GM18511 (cell line): ENCODE data around the gene HMGN5.
A peak's percentile ranks its signal among the peaks of the same experiment; 100 is the strongest.

Experiments
- ATAC-seq: cut with Tn5 transposase; IDR thresholded peaks from one replicate; pipeline ENCODE4 v1.9.1; 2021; ENCODE audit warnings: mild to moderate bottlenecking, moderate library complexity; ENCODE audit not compliant: unreplicated experiment

HMGN5 gene, protein sequence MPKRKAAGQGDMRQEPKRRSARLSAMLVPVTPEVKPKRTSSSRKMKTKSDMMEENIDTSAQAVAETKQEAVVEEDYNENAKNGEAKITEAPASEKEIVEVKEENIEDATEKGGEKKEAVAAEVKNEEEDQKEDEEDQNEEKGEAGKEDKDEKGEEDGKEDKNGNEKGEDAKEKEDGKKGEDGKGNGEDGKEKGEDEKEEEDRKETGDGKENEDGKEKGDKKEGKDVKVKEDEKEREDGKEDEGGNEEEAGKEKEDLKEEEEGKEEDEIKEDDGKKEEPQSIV

DNA sequence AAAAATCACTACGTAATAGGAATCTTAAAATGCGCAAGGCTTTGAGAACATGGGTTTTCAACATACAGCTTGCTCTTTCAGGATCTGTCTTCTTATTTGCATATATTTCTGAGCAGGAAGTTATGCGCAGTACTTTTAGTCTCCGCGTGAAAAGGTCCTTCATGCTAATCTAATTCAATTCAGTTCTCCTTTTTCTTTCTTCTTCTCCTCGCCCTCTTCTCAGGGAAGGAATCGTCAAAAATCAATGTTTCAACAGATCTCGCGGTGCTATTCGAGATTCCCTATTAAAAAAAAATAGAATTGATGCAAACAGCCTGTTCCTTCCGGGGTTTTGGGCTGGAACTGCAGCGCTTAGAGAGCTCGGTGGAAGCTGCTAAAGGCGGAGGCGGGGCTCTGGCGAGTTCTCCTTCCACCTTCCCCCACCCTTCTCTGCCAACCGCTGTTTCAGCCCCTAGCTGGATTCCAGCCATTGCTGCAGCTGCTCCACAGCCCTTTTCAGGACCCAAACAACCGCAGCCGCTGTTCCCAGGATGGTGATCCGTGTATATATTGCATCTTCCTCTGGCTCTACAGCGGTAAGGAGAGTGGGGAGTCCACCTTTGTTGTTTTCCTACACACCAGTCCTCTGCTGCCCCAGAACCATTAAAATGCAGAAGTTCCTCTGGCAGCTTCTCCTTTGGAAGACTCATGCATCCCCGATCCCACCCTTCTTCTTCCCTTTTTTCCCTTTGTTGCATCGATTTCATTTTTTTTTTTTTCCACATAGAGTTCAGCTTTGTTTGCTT, at the start of gene HMGN5, which contains the start of gene SH3BGRL:
HMGN5 (minus strand) TSS at position 243 of the 785 bp plus-strand sequence. CDS start 80,364 bp downstream, outside the sequence.
SH3BGRL (plus strand) TSS at position 432 of the 785 bp plus-strand sequence; CDS start at position 531, 99 bp downstream.
- ATAC-seq, result peak; percentile 95

- ATAC-seq, result no peak
Measured at GRCh38 chrX:81241753-81242152, 40.0 kb upstream of the HMGN5 start.

DNA sequence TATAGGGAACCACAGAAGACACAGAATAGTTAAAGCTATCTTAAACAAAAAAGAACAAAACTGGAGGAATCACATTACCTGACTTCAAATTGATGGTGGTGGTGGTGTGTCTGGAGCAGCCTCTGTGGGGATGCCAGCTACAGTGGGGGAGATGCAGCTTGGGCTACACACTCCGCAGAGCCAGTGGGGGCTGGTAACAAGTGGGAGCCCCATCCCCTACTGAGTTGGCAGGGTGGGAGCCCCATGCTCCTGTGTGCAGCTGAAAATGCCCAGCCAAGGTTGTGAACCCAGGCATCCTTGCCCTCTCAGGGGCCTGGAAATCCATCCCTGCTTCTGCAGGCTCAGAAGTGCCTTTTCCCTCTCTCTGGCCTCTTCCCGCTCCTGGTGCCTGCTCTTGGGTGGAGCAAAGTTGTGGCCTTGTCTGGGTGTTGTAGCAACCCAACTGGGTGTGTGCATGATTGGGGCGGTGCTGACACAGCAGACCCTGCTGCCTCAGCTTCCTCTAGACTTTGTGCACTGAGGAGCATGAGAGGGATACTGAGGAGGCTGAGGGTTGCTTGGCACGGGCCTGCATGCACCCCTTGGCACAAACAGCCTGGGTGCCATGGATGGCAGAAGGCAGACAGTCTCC, 39.1 kb upstream of the HMGN5 start:
- ATAC-seq, result no peak

GRCh38 chrX:81238166-81238565, 36.5 kb upstream of the HMGN5 start:
- no peak for ATAC-seq

DNA sequence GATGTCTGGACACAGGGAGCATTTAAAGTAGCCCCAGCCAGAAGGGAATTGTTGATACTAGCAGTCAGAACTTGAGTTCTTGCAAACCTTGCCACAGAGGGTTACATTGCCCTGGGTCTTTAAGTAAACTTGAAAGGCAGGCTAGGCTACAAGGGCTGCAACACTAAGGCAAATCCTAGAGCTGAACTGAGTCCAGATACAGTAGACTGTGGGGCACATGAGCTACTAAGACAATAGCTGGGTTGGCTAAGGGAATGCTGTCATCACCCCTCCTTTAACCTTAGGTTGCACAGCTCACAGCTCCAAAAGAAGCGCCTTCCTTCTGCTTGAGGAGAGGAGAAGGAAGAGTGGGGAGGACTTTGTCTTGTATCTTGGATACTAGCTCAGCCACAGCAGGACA, 35.8 kb upstream of the HMGN5 start:
- no peak for ATAC-seq

GRCh38 chrX:81232218-81232617, 30.5 kb upstream of the HMGN5 start:
- no peak for ATAC-seq

DNA sequence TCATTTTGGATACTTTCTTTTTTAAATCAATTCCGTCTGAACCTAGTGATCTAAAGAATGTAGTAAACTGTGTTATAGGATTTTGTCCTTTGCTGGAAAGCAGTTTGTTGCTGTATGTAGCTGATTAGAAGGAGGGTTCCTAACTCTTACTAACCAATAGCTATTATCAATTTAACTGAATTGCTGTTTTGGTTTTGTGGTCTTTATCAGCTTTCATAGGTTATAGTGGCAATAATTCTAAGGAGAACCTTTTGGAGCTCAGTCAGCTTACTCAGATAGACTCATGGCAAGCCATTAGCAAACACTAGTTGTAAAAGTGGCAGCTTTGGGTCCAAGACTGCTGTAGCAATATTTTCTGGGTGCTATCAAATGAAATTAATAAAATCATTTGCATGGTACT, 29.8 kb upstream of the HMGN5 start:
- ATAC-seq, result no peak

GRCh38 chrX:81229901-81230300, 28.2 kb upstream of the HMGN5 start:
- no peak for ATAC-seq

- ATAC-seq, result no peak
Measured at GRCh38 chrX:81229229-81229628, 27.5 kb upstream of the HMGN5 start.

DNA sequence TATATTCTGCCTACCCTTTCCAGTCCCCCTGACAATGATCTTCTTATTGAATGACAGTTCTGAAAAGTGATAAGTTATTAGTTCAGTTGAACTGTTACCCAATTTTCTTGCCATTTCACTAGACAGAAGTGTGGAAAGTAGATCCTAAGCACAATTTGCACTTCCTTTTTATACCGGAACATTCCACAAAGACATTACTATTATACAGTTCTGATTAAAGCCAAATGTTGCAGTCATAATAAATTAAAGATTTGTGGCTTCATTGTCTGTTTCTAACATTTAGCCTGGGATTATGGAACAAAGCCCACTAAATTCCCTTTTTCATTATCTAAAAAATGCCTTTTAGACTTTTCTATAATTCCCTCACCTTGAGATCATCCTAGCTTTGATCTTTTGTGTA, 14.0 kb upstream of the HMGN5 start:
- no peak for ATAC-seq

GRCh38 chrX:81208916-81209315, 7.2 kb upstream of the HMGN5 start:
- ATAC-seq, result no peak

- no peak for ATAC-seq
Measured at GRCh38 chrX:81206476-81206875, 4.8 kb upstream of the HMGN5 start.

DNA sequence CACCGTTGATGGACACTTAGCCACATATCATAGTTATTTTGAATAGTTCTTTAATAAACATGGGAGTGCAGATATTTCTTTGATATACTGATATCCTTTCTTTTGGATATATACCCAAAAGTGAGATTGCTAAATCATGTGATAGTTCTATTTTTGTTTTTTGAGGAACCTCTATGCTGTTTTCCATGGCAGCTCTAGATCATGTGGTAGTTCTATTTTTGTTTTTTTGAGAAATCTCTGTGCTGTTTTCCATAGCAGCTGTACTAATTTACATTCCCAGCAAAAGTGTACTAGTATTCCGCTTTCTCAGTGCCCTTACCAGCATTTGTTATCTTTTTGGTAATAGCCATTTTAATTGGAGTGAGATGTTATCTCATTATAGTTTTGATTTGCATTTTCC, 3.8 kb upstream of the HMGN5 start:
- ATAC-seq, result no peak

- peak; percentile 0 for ATAC-seq
Measured at GRCh38 chrX:81202943-81203342, 1.2 kb upstream of the HMGN5 start.

DNA sequence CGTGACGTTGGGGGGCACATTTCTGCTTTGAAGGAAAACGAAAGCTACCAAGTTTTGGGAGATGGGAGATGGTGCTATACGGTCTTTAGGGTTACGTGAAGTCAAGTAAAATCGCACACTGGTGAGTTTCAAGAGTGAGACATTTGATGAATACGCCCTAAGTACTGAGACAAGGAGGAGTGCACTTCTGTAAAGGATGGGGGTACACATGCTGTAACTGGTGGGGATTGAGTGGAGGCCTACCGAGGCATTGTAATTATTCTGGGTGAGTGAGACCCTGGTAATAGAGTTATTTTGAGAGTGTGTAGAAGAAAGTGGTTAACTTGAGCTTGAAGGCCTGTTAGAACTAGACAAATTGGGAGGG, 725 bp upstream of the HMGN5 start:
- peak; percentile 31 for ATAC-seq

DNA sequence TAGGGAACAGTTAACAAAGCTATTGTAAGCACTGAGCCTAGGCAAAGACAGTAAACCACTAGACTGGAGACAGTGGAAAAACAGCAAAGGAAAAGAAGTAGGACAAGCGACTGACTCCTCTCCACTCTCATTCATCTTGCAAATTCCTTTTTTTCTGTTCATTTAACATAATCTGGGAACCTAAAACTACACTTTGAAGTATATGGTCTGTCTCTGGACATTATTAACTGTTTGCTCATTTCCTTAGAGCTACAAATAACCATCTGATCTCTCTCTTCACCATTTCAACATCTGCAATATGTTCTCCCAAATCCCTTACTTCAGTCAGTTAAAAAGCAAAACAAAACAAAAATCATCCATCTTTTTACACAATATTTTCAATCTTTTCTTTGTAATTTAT, 642 bp downstream of the HMGN5 start:
- no peak for ATAC-seq

DNA sequence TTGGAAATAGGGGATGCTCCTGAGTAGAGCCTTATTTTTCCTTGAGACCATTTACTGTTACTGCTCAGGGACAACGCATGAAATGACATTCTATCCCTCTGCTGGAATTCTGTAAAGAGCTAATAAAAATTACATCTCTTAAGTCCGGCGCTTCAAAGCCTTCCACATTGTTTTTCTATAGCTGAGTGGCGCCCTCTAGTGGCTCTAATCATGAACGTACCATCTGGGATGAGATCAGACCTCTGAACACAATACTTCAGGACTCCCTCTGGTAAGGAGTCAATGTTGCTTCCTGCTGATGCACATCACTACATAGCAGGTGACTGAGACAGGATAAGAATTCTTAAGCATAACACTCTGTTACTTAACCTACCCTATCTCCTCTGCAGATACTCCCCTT, 6.0 kb downstream of the HMGN5 start:
- ATAC-seq, result peak; percentile 98

DNA sequence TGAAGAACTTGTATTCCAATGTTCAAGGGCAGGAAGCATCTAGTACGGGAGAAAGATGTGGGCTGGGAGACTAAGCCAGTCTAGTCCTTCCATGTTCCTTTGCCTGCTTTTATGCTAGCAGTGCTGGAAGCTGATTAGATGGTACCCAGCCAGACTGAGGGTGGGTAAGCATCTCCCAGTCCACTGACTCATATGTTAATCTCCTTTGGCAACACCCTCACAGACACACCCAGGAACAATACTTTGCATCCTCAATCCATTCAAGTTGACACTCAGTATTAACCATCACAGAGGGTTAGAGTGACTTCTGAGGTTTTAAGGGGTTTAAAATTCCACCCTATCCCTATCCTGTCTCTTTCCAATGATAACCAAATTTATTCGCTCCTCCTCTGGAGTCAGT, 6.5 kb downstream of the HMGN5 start:
- ATAC-seq, result peak; percentile 22

DNA sequence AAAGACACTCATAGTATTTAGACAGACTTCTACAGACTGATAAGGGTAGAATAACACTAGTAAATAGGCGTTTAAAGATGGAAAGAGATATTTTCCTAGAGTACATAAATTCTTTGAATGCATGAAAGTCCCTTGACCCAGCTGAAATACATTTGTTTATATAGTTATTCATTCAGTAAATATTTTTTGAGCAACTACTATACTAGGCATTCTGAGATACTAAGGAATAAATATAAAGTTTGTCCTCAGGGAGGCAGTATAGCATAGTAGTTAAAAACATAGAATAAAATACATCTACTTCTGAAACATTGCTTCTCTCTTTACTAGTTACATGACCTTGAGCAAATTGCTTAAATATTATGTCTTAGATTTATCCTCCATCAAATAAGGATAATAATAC, 27.4 kb downstream of the HMGN5 start:
- no peak for ATAC-seq

- ATAC-seq, result no peak
Measured at GRCh38 chrX:81168391-81168790, 33.3 kb downstream of the HMGN5 start.

- peak; percentile 93 for ATAC-seq
Measured at GRCh38 chrX:81121513-81122363, 80.0 kb downstream of the HMGN5 start.
